Measurements from ENCODE around the gene RPS3A. TPM values are rescaled to one million over a fixed set of nuclear protein-coding genes. Genes with fewer than 3 reads are reported as not detected.

Gene RPS3A
- total RNA-seq, 1 experiment from 2014 or later, result 2,446 TPM

- ChIA-PET CTCF (no interaction called here), POLR2A (no interaction called here), RAD21 (ENCODE audit: low non-redundant PET in 1 of 2, low total read pairs in 2 of 2, uncharacterized antibody in 2 of 2, unreplicated experiment in 2 of 2) (no interaction called here)
- no peak overlapping the region for H3K4me2 ChIP-seq (ENCODE audit: low read length)
- DNase-seq (ENCODE audit: low read depth, low spot score), result no peak
- H3K79me2 ChIP-seq (ENCODE audit: insufficient read depth, low read length), result no peaks in the 10 kb centered on the region
- no peaks in the 10 kb centered on the region for H3K36me3 ChIP-seq (ENCODE audit: control insufficient read depth in 1 of 2, insufficient read depth in 2 of 2, low read length in 2 of 2)
- TF ChIP-seq EZH2phosphoT487 (IDR thresholded peaks at IDR 0.05; ENCODE audit: borderline replicate concordance) (no peak), ATF3 (IDR thresholded peaks at IDR 0.05) (no peak), FOSL1 (IDR thresholded peaks at IDR 0.05; ENCODE audit: low read depth) (no peak), JUND (IDR thresholded peaks at IDR 0.05) (no peak), TCF7L2 (IDR thresholded peaks at IDR 0.05; ENCODE audit: borderline replicate concordance, extremely low read depth, insufficient read depth, insufficient read length) (no peak), ZBTB33 (IDR thresholded peaks at IDR 0.05; ENCODE audit: extremely low read depth, insufficient replicate concordance, low read length) (no peak), SRF (IDR thresholded peaks at IDR 0.05; ENCODE audit: low read depth) (no peak), ELF1 (IDR thresholded peaks at IDR 0.05; ENCODE audit: borderline replicate concordance, low read depth) (no peak)
- H3K4me3 ChIP-seq (replicated peaks in 1 of 2; ENCODE audit: low read depth in 1 of 2, low read length in 2 of 2), result no peak overlapping the region
- BruUV-seq (replicated peaks), result no TSS peak
- H4K20me1 ChIP-seq (ENCODE audit: insufficient read depth), result no peaks in the 10 kb centered on the region
- H3K27ac ChIP-seq (ENCODE audit: low read depth, low read length), result no peak overlapping the region
- H3K9me3 ChIP-seq (ENCODE audit: control insufficient read depth in 1 of 2, insufficient read depth in 1 of 2, low read depth in 1 of 2, low read length in 2 of 2), result no peaks in the 10 kb centered on the region
- no peak overlapping the region for H3K9ac ChIP-seq (ENCODE audit: low read length)
- H3K27me3 ChIP-seq (ENCODE audit: insufficient read depth, low read length), result no peaks in the 10 kb centered on the region
- no peaks in the 10 kb centered on the region for H3K9me2 ChIP-seq (ENCODE audit: insufficient read depth)
- no peak overlapping the region for H2AFZ ChIP-seq (ENCODE audit: low read depth, low read length, poor library complexity, severe bottlenecking)
- peaks cover 0 to 1% of the 10 kb centered on the region in 2 experiments; a peak in 1 of 4 replicates for H3K4me1 ChIP-seq (ENCODE audit: control insufficient read depth in 1 of 2, insufficient read depth in 2 of 2, low read length in 2 of 2)
- ATAC-seq, result no peak
- intact Hi-C loops (cut with micrococcal nuclease), result no loop called here
These were observed 6.2 kb upstream of the RPS3A start for GRCh38 chr4:151093203-151093602.

- ATAC-seq, result no peak
- no peak for TF ChIP-seq MAX (IDR thresholded peaks at IDR 0.05)
- TF ChIP-seq TCF7L2 (IDR thresholded peaks at IDR 0.05; ENCODE audit: borderline replicate concordance, extremely low read depth, insufficient read depth, insufficient read length), result no peak
- TF ChIP-seq SRF (IDR thresholded peaks at IDR 0.05; ENCODE audit: low read depth), result no peak
- TF ChIP-seq EZH2 (IDR thresholded peaks at IDR 0.05), result no peak
- TF ChIP-seq RAD21 (IDR thresholded peaks at IDR 0.05; ENCODE audit: low read depth), result no peak
- no peak for TF ChIP-seq SP1 (IDR thresholded peaks at IDR 0.05; ENCODE audit: low read depth)
- TF ChIP-seq SIN3A (IDR thresholded peaks at IDR 0.05; ENCODE audit: low read depth), result no peak
- TF ChIP-seq ZNF274 (IDR thresholded peaks at IDR 0.05; ENCODE audit: low read depth, low read length), result no peak
- no peak for TF ChIP-seq POLR2AphosphoS5 (IDR thresholded peaks at IDR 0.05; ENCODE audit: low read depth, low read length)
- TF ChIP-seq POLR2A (IDR thresholded peaks at IDR 0.05; ENCODE audit: borderline replicate concordance, extremely low read depth, insufficient read depth, insufficient read length), result no peak
- no peak for TF ChIP-seq EGR1 (IDR thresholded peaks at IDR 0.05; ENCODE audit: low read depth)
- TF ChIP-seq ZFX (IDR thresholded peaks at IDR 0.05), result no peak
- TF ChIP-seq ZBTB33 (IDR thresholded peaks at IDR 0.05; ENCODE audit: extremely low read depth, insufficient replicate concordance, low read length), result no peak
These were observed 5.1 kb upstream of the RPS3A start for GRCh38 chr4:151094290-151094751.

More at GRCh38 chr4:151094290-151094751, 5.1 kb upstream of the RPS3A start:
- no peaks in the 10 kb centered on the region for H4K20me1 ChIP-seq (ENCODE audit: insufficient read depth)
- CTCF ChIA-PET, result no interaction called here
- no peak for DNase-seq (ENCODE audit: low read depth, low spot score)
- H3K4me3 ChIP-seq (replicated peaks in 1 of 2; ENCODE audit: low read depth in 1 of 2, low read length in 2 of 2), result no peak overlapping the region
- H3K9me2 ChIP-seq (ENCODE audit: insufficient read depth), result no peaks in the 10 kb centered on the region
- no peak overlapping the region for H3K9ac ChIP-seq (ENCODE audit: low read length)
- H3K27ac ChIP-seq (ENCODE audit: low read depth, low read length), result no peak overlapping the region
- BruUV-seq (replicated peaks), result no TSS peak
- intact Hi-C loops (cut with micrococcal nuclease), result no loop called here
- no peaks in the 10 kb centered on the region for H3K36me3 ChIP-seq (ENCODE audit: control insufficient read depth in 1 of 2, insufficient read depth in 2 of 2, low read length in 2 of 2)
- peaks cover 0 to 10% of the 10 kb centered on the region in 2 experiments; a peak in 2 of 4 replicates for H3K4me1 ChIP-seq (ENCODE audit: control insufficient read depth in 1 of 2, insufficient read depth in 2 of 2, low read length in 2 of 2)
- no peaks in the 10 kb centered on the region for H3K9me3 ChIP-seq (ENCODE audit: control insufficient read depth in 1 of 2, insufficient read depth in 1 of 2, low read depth in 1 of 2, low read length in 2 of 2)
- POLR2A ChIA-PET, result no interaction called here
- H3K79me2 ChIP-seq (ENCODE audit: insufficient read depth, low read length), result no peaks in the 10 kb centered on the region
- H3K4me2 ChIP-seq (ENCODE audit: low read length), result no peak overlapping the region
- no peaks in the 10 kb centered on the region for H3K27me3 ChIP-seq (ENCODE audit: insufficient read depth, low read length)
- no peak overlapping the region for H2AFZ ChIP-seq (ENCODE audit: low read depth, low read length, poor library complexity, severe bottlenecking)
- RAD21 ChIA-PET (ENCODE audit: low non-redundant PET in 1 of 2, low total read pairs in 2 of 2, uncharacterized antibody in 2 of 2, unreplicated experiment in 2 of 2), result no interaction called here

Measured in HCT116 (cell line).